ENCODE results near the gene UBXN11. TPM values are rescaled to one million over a fixed set of nuclear protein-coding genes. Genes with fewer than 3 reads are reported as not detected.

The UBXN11 gene
- polyA plus RNA-seq, 1 of the 3 experiments (the other 2 are of a cell fraction), result 30.6 TPM

DNA sequence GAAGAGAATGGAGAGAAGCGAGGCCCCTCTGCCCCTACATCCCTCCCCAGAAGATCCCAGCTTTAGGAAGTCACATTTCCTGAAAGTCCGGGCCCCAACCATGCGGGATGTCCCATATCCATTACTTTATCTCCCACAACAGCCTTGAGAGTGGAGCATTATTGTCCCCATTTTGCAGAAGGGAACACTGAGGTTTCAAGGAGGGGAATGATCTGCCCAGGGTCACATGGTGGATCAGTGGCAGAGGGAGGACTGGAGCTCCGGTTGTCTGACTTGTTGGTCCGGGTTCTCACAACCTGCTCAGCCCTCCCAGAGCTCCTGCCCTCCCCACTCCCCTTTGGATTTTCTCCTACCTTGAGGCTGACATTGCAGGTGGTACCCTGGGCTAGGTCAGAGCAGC, 49.7 kb upstream of the UBXN11 start:
- DNase-seq, result no peak
- ChIA-PET POLR2A (no interaction called here), CTCF (interaction anchor here (4.7 to 11.9 kb wide), 2 partner anchors 7 to 35 kb away, joined by 21 to 99 read pairs; no protein-coding TSS in a partner anchor)
- Histone ChIP-seq H3K27me3 (ENCODE audit: insufficient read depth) (peaks cover 25% of the 10 kb centered on the region; the same call in 1 of the 2 replicates), H3K4me3 (ENCODE audit: low read depth in 2 of 2, low read length in 1 of 2) (no peak overlapping the region), H3K36me3 (replicated peaks in 1 of 2; ENCODE audit: control insufficient read depth in 1 of 2, insufficient read depth in 2 of 2, low read length in 1 of 2) (no peaks in the 10 kb centered on the region), H3K9ac (no peak overlapping the region), H3K4me1 (ENCODE audit: control insufficient read depth in 1 of 2, insufficient read depth in 2 of 2, low read depth in 1 of 2, low read length in 1 of 2) (peaks cover 0 to 8% of the 10 kb centered on the region in 2 experiments; a peak in 2 of 4 replicates), H3K9me3 (no peaks in the 10 kb centered on the region), H3K27ac (ENCODE audit: low read depth in 2 of 2, low read length in 1 of 2) (no peak overlapping the region), H4K20me1 (ENCODE audit: insufficient read depth) (no peaks in the 10 kb centered on the region), H3K9me2 (no peaks in the 10 kb centered on the region), H3K79me2 (ENCODE audit: insufficient read depth) (no peaks in the 10 kb centered on the region), H3K4me2 (no peak overlapping the region), H2AFZ (ENCODE audit: low read depth) (no peak overlapping the region), H3F3A (replicated peaks; ENCODE audit: insufficient read depth) (no peaks in the 10 kb centered on the region)
- 83% methylated on average over 5 of the region's 5 CpGs for WGBS (ENCODE audit: low lambda C conversion rate)
- no peak for TF ChIP-seq RXRA (IDR thresholded peaks at IDR 0.05; ENCODE audit: borderline replicate concordance, low read depth)
- no peak for TF ChIP-seq NFIC (IDR thresholded peaks at IDR 0.05; ENCODE audit: borderline replicate concordance)

- Histone ChIP-seq H3K9me3 (no peaks in the 10 kb centered on the region), H2AFZ (ENCODE audit: low read depth) (no peak overlapping the region), H3K36me3 (replicated peaks in 1 of 2; ENCODE audit: control insufficient read depth in 1 of 2, insufficient read depth in 2 of 2, low read length in 1 of 2) (no peaks in the 10 kb centered on the region), H3K4me1 (ENCODE audit: control insufficient read depth in 1 of 2, insufficient read depth in 2 of 2, low read depth in 1 of 2, low read length in 1 of 2) (no peaks in the 10 kb centered on the region; a peak in 1 of 4 replicates), H3F3A (replicated peaks; ENCODE audit: insufficient read depth) (no peaks in the 10 kb centered on the region), H3K4me2 (no peak overlapping the region), H3K79me2 (ENCODE audit: insufficient read depth) (no peaks in the 10 kb centered on the region), H3K9me2 (no peaks in the 10 kb centered on the region), H3K27me3 (ENCODE audit: insufficient read depth) (peaks cover 14% of the 10 kb centered on the region; the same call in 1 of the 2 replicates), H3K9ac (no peak overlapping the region), H4K20me1 (ENCODE audit: insufficient read depth) (no peaks in the 10 kb centered on the region), H3K27ac (ENCODE audit: low read depth in 2 of 2, low read length in 1 of 2) (no peak overlapping the region), H3K4me3 (ENCODE audit: low read depth in 2 of 2, low read length in 1 of 2) (no peak overlapping the region)
- 88% methylated on average over 7 of the region's 9 CpGs for WGBS (ENCODE audit: low lambda C conversion rate)
- POLR2A ChIA-PET, result no interaction called here
- TF ChIP-seq IRF3 (IDR thresholded peaks at IDR 0.05; ENCODE audit: low read depth, low read length), result no peak
- TF ChIP-seq JUND (IDR thresholded peaks at IDR 0.05), result no peak
- no peak for TF ChIP-seq ELF1 (IDR thresholded peaks at IDR 0.05)
- no peak for TF ChIP-seq CHD2 (IDR thresholded peaks at IDR 0.05; ENCODE audit: low read length, partially characterized antibody)
- TF ChIP-seq TAF1 (IDR thresholded peaks at IDR 0.05; ENCODE audit: borderline replicate concordance, low read depth, low read length), result no peak
- no peak for TF ChIP-seq RXRA (IDR thresholded peaks at IDR 0.05; ENCODE audit: borderline replicate concordance, low read depth)
- no peak for TF ChIP-seq RAD21 (IDR thresholded peaks at IDR 0.05; ENCODE audit: low read length)
- TF ChIP-seq CTCF (IDR thresholded peaks at IDR 0.05), result no peak
- no peak for TF ChIP-seq FOXM1 (IDR thresholded peaks at IDR 0.05; ENCODE audit: low read depth)
- TF ChIP-seq MEF2A (IDR thresholded peaks at IDR 0.05; ENCODE audit: borderline replicate concordance, low read depth), result no peak
- no peak for TF ChIP-seq TEAD4 (IDR thresholded peaks at IDR 0.05; ENCODE audit: borderline replicate concordance, insufficient read depth)
- no peak for TF ChIP-seq EZH2phosphoT487 (IDR thresholded peaks at IDR 0.05; ENCODE audit: borderline replicate concordance, low read depth)
- CTCF ChIA-PET, result interaction anchor here (0.6 to 11.9 kb wide), 3 partner anchors 8 to 80 kb away, joined by 3 to 99 read pairs (median 21); no protein-coding TSS in a partner anchor
- DNase-seq, result no peak
Measured at GRCh38 chr1:26354972-26355371, 48.5 kb upstream of the UBXN11 start.
